ENCODE results near the gene OR51A7.

- no peak for TF ChIP-seq POLR2A (IDR thresholded peaks at IDR 0.05; ENCODE audit: low read depth, low read length)
- no peak for TF ChIP-seq CTCF (IDR thresholded peaks at IDR 0.05; ENCODE audit: extremely low read depth in 1 of 2, insufficient read depth in 1 of 2, low read depth in 1 of 2, low read length in 2 of 2)
- TF ChIP-seq EZH2 (IDR thresholded peaks at IDR 0.05; ENCODE audit: borderline replicate concordance, low read depth, low read length, severe bottlenecking): no peak
- TF ChIP-seq GATA2 (IDR thresholded peaks at IDR 0.05; ENCODE audit: insufficient read depth, insufficient read length, low read depth, low read length): no peak
These were observed 13.0 kb downstream of the OR51A7 start for GRCh38 chr11:4916581-4916980.

Measured in endothelial cell of umbilical vein (primary cell).